ENCODE results near the gene MYPN. TPM values are rescaled to one million over a fixed set of nuclear protein-coding genes. Genes with fewer than 3 reads are reported as not detected.
A peak's percentile ranks its signal among the peaks of the same experiment; 100 is the strongest.
"Not testable (repeated sequence)": the region's sequence is repeated elsewhere in the genome, so short reads cannot be mapped to it uniquely, and the experiment has no call there.

MYPN gene
- total and polyA plus RNA-seq, 2 experiments from 2014 or later, result not detected

GRCh38 chr10:68075550-68076004, 33.7 kb upstream of the MYPN start:
- Histone ChIP-seq H3K4me1 (ENCODE audit: insufficient read depth) (peaks cover 23% of the 10 kb centered on the region), H3K4me3 (peak overlapping the region; percentile 9), H3K9me3 (ENCODE audit: low read depth) (no peaks in the 10 kb centered on the region), H2AFZ (peak overlapping the region; percentile 80), H3K36me3 (replicated peaks; ENCODE audit: insufficient read depth, low read depth) (no peaks in the 10 kb centered on the region), H3K27ac (peak overlapping the region; percentile 41), H4K20me1 (ENCODE audit: insufficient read depth, poor library complexity, severe bottlenecking) (peaks cover 28% of the 10 kb centered on the region), H3K9me2 (replicated peaks; ENCODE audit: insufficient read depth) (no peaks in the 10 kb centered on the region), H3K79me2 (peaks cover 39% of the 10 kb centered on the region), H3K27me3 (no peaks in the 10 kb centered on the region), H3K4me2 (peak overlapping the region; percentile 77)
- no peak for TF ChIP-seq EZH2phosphoT487 (IDR thresholded peaks at IDR 0.05; ENCODE audit: low read depth, severe bottlenecking, unreplicated experiment)
- no peak for TF ChIP-seq CTCF (IDR thresholded peaks at IDR 0.05; ENCODE audit: poor library complexity)
- no peak for TF ChIP-seq EZH2 (IDR thresholded peaks at IDR 0.05; ENCODE audit: borderline replicate concordance)
- 31% methylated on average over 3 of the region's 3 CpGs for whole genome bisulfite sequencing (ENCODE audit: low lambda C conversion rate, missing lambda C conversion rate)
- no peak for DNase-seq (ENCODE audit: low spot score)

GRCh38 chr10:68076081-68076480, 33.2 kb upstream of the MYPN start:
- not testable (repeated sequence) for H3K9me3 ChIP-seq (ENCODE audit: low read depth); DNase-seq (ENCODE audit: low spot score); H3K4me3 ChIP-seq; H3K36me3 ChIP-seq (replicated peaks; ENCODE audit: insufficient read depth, low read depth); H3K27me3 ChIP-seq; H3K9me2 ChIP-seq (replicated peaks; ENCODE audit: insufficient read depth); H3K4me2 ChIP-seq; H3K27ac ChIP-seq
- H3K79me2 ChIP-seq, result peaks cover 34% of the 10 kb centered on the region
- H3K4me1 ChIP-seq (ENCODE audit: insufficient read depth), result peaks cover 23% of the 10 kb centered on the region
- peak overlapping the region; percentile 80 for H2AFZ ChIP-seq
- peaks cover 25% of the 10 kb centered on the region for H4K20me1 ChIP-seq (ENCODE audit: insufficient read depth, poor library complexity, severe bottlenecking)
- WGBS (ENCODE audit: low lambda C conversion rate, missing lambda C conversion rate), result 97% methylated on average over 15 of the region's 15 CpGs

GRCh38 chr10:68077026-68077425, 32.3 kb upstream of the MYPN start:
- Histone ChIP-seq H3K4me2 (no peak overlapping the region), H3K4me1 (ENCODE audit: insufficient read depth) (peaks cover 21% of the 10 kb centered on the region), H3K79me2 (peaks cover 24% of the 10 kb centered on the region), H3K9me2 (replicated peaks; ENCODE audit: insufficient read depth) (no peaks in the 10 kb centered on the region), H2AFZ (no peak overlapping the region), H3K27me3 (no peaks in the 10 kb centered on the region), H3K27ac (no peak overlapping the region), H3K9me3 (ENCODE audit: low read depth) (no peaks in the 10 kb centered on the region), H4K20me1 (ENCODE audit: insufficient read depth, poor library complexity, severe bottlenecking) (peaks cover 19% of the 10 kb centered on the region), H3K4me3 (no peak overlapping the region), H3K36me3 (replicated peaks; ENCODE audit: insufficient read depth, low read depth) (no peaks in the 10 kb centered on the region)
- 95% methylated on average over 5 of the region's 5 CpGs for WGBS (ENCODE audit: low lambda C conversion rate, missing lambda C conversion rate)
- no peak for TF ChIP-seq EZH2phosphoT487 (IDR thresholded peaks at IDR 0.05; ENCODE audit: low read depth, severe bottlenecking, unreplicated experiment)
- no peak for DNase-seq (ENCODE audit: low spot score)

GRCh38 chr10:68079434-68079833, 29.9 kb upstream of the MYPN start:
- no peaks in the 10 kb centered on the region for H3K36me3 ChIP-seq (replicated peaks; ENCODE audit: insufficient read depth, low read depth)
- H2AFZ ChIP-seq, result no peak overlapping the region
- H3K9me3 ChIP-seq (ENCODE audit: low read depth), result no peaks in the 10 kb centered on the region
- H3K4me3 ChIP-seq, result no peak overlapping the region
- no peak for TF ChIP-seq EZH2phosphoT487 (IDR thresholded peaks at IDR 0.05; ENCODE audit: low read depth, severe bottlenecking, unreplicated experiment)
- no peak for TF ChIP-seq EZH2 (IDR thresholded peaks at IDR 0.05; ENCODE audit: borderline replicate concordance)
- TF ChIP-seq CTCF (IDR thresholded peaks at IDR 0.05; ENCODE audit: poor library complexity), result no peak
- no peaks in the 10 kb centered on the region for H4K20me1 ChIP-seq (ENCODE audit: insufficient read depth, poor library complexity, severe bottlenecking)
- peaks cover under 1% of the 10 kb centered on the region for H3K79me2 ChIP-seq
- peaks cover 4% of the 10 kb centered on the region for H3K4me1 ChIP-seq (ENCODE audit: insufficient read depth)
- WGBS (ENCODE audit: low lambda C conversion rate, missing lambda C conversion rate), result 90% methylated on average over 1 of the region's 1 CpG
- no peaks in the 10 kb centered on the region for H3K9me2 ChIP-seq (replicated peaks; ENCODE audit: insufficient read depth)
- H3K27ac ChIP-seq, result no peak overlapping the region
- no peaks in the 10 kb centered on the region for H3K27me3 ChIP-seq
- H3K4me2 ChIP-seq, result no peak overlapping the region
- DNase-seq (ENCODE audit: low spot score), result no peak

All from hepatocyte (in vitro differentiated cells).